K562 (cell line): ENCODE measurements around the gene GRWD1.

ENCODE experiments used
- NUFIP1 ChIP-seq: fragments of 450-650 bp; IDR thresholded peaks from 2 replicates; pipeline ENCODE4 v1.6.1; 2018; ENCODE audit not compliant: partially characterized antibody
- SP1 ChIP-seq: sonication (generic); formaldehyde crosslinking; IDR thresholded peaks from 2 replicates; pipeline ENCODE4 v1.8.1; 2022; ENCODE audit warnings: mild to moderate bottlenecking, missing genetic modification reagents
- ZFP36 ChIP-seq: fragments of 150-350 bp; IDR thresholded peaks from 2 replicates; pipeline ENCODE4 v1.6.1; 2018; ENCODE audit warnings: low read length, low read depth; ENCODE audit not compliant: partially characterized antibody

- no peak for TF ChIP-seq ZFP36
- TF ChIP-seq SP1 (CRISPR knock-in tag) = no peak
- TF ChIP-seq NUFIP1 = no peak
Measured at GRCh38 chr19:48455171-48455907, 9.6 kb downstream of the GRWD1 start, which contains the start of gene KCNJ14.
